Endodermal cell (in vitro differentiated cells): ENCODE data around the gene RHOH. TPM values are rescaled to one million over a fixed set of nuclear protein-coding genes. Genes with fewer than 3 reads are reported as not detected.

ENCODE experiments used
- DNase-seq: peaks from one replicate; pipeline ENCODE4 v3.0.0-alpha.2; 2017
- H3K27ac ChIP-seq: 2 replicates; pipeline ENCODE4 v1.5.1; 2013; ENCODE audit warnings: mild to moderate bottlenecking, low read depth, low read length, moderate library complexity
- H3K27me3 ChIP-seq: 2 replicates; pipeline ENCODE4 v1.6.1; 2013; ENCODE audit warnings: mild to moderate bottlenecking, low read length, moderate library complexity; ENCODE audit not compliant: insufficient read depth, control insufficient read depth, poor library complexity, severe bottlenecking
- H3K36me3 ChIP-seq: 2 replicates; pipeline ENCODE4 v1.7.0; 2013; ENCODE audit warnings: mild to moderate bottlenecking, low read length, moderate library complexity; ENCODE audit not compliant: control insufficient read depth, insufficient read depth
- H3K4me1 ChIP-seq: one replicate; pipeline ENCODE4 v1.7.0; 2013; ENCODE audit warnings: low read length; ENCODE audit not compliant: control insufficient read depth, insufficient read depth
- H3K4me3 ChIP-seq: 2 replicates; pipeline ENCODE4 v1.5.1; 2013; ENCODE audit warnings: mild to moderate bottlenecking, low read length, moderate library complexity
- H3K9ac ChIP-seq: 2 replicates; pipeline ENCODE4 v1.6.1; 2013; ENCODE audit warnings: mild to moderate bottlenecking, low read length, moderate library complexity; ENCODE audit not compliant: poor library complexity, severe bottlenecking; ENCODE audit errors: extremely low read depth
- H3K9me3 ChIP-seq: 2 replicates; pipeline ENCODE4 v1.6.1; 2013; ENCODE audit warnings: mild to moderate bottlenecking, low read length, moderate library complexity; ENCODE audit not compliant: control insufficient read depth
- H3K27ac Mint-ChIP-seq: 2 replicates; pipeline ENCODE4 v1.8.0; 2020; ENCODE audit warnings: mixed read lengths
- H3K27me3 Mint-ChIP-seq: 2 replicates; pipeline ENCODE4 v1.8.0; 2021; ENCODE audit warnings: mild to moderate bottlenecking, mixed read lengths; ENCODE audit not compliant: insufficient read depth
- H3K36me3 Mint-ChIP-seq: 2 replicates; pipeline ENCODE4 v1.8.0; 2020; ENCODE audit warnings: low read depth, mixed read lengths
- H3K4me1 Mint-ChIP-seq: 2 replicates; pipeline ENCODE4 v1.8.0; 2020; ENCODE audit warnings: mixed read lengths
- H3K4me3 Mint-ChIP-seq: 2 replicates; pipeline ENCODE4 v1.8.0; 2020; ENCODE audit warnings: mild to moderate bottlenecking, moderate library complexity, mixed read lengths
- H3K9me3 Mint-ChIP-seq: 2 replicates; pipeline ENCODE4 v1.8.0; 2020; ENCODE audit warnings: mild to moderate bottlenecking, mixed read lengths
- WGBS, 2 experiments: methylation state at CpG; one replicate each; pipeline versions ENCODE4 v1.1.5 to v1.1.7; 2013; ENCODE audit warnings: missing lambda C conversion rate in 2 of 2, mixed read lengths in 1 of 2; ENCODE audit not compliant: insufficient coverage in 1 of 2, insufficient read length in 1 of 2; 5-methylcytosine and 5-hydroxymethylcytosine counted together
- total RNA-seq, 2 donors: library from RNA; stranded (reverse); fragmentation: NEBNext Ultra II Directional in 1 of 2; extraction: Animal tissue kit (Norgen Biotek cat#: 25700) in 1 of 2; gene quantifications; 2 replicates in 1 of 2; 3 replicates in 1 of 2; pipeline ENCODE4 v1.2.1, GENCODE V29; 2021
- TF ChIP-seq, protein P1 (sequence below): fragments of 200-600 bp; sonication (generic); conservative IDR thresholded peaks from 2 replicates; pipeline ENCODE4 v1.5.0; 2021; ENCODE audit warnings: antibody characterized with exemption, mild to moderate bottlenecking

RHOH gene
- total RNA-seq, 2 donors from 2014 or later = 2.9 to 9.4 TPM

GRCh38 chr4:40193016-40193571, 3.7 kb upstream of the RHOH start:
- Histone ChIP-seq H3K36me3 (no peaks in the 10 kb centered on the region), H3K27me3 (no peaks in the 10 kb centered on the region), H3K27ac (no peak overlapping the region), H3K9me3 (no peaks in the 10 kb centered on the region), H3K9ac (no peak overlapping the region), H3K4me3 (no peak overlapping the region), H3K4me1 (peaks cover 11% of the 10 kb centered on the region)
- peaks cover 59% of the 10 kb centered on the region for H3K4me1 Mint-ChIP-seq
- TF ChIP-seq, protein P1, sequence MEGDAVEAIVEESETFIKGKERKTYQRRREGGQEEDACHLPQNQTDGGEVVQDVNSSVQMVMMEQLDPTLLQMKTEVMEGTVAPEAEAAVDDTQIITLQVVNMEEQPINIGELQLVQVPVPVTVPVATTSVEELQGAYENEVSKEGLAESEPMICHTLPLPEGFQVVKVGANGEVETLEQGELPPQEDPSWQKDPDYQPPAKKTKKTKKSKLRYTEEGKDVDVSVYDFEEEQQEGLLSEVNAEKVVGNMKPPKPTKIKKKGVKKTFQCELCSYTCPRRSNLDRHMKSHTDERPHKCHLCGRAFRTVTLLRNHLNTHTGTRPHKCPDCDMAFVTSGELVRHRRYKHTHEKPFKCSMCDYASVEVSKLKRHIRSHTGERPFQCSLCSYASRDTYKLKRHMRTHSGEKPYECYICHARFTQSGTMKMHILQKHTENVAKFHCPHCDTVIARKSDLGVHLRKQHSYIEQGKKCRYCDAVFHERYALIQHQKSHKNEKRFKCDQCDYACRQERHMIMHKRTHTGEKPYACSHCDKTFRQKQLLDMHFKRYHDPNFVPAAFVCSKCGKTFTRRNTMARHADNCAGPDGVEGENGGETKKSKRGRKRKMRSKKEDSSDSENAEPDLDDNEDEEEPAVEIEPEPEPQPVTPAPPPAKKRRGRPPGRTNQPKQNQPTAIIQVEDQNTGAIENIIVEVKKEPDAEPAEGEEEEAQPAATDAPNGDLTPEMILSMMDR = no peak
- no peak for DNase-seq
- peak overlapping the region; percentile 45 for H3K27ac Mint-ChIP-seq
- H3K4me3 Mint-ChIP-seq = no peak overlapping the region
- H3K9me3 Mint-ChIP-seq = no peaks in the 10 kb centered on the region
- no peaks in the 10 kb centered on the region for H3K36me3 Mint-ChIP-seq
- 64 to 83% methylated on average over 1 to 6 of the region's 11 CpGs for WGBS, 2 experiments
- no peaks in the 10 kb centered on the region for H3K27me3 Mint-ChIP-seq

- no peak overlapping the region for H3K9ac ChIP-seq
- H3K9me3 Mint-ChIP-seq = no peaks in the 10 kb centered on the region
- H3K9me3 ChIP-seq = no peaks in the 10 kb centered on the region
- peaks cover 64% of the 10 kb centered on the region for H3K4me1 Mint-ChIP-seq
- no peak for DNase-seq
- no peaks in the 10 kb centered on the region for H3K36me3 ChIP-seq
- TF ChIP-seq, protein P1 = no peak
- no peak overlapping the region for H3K27ac ChIP-seq
- H3K27me3 ChIP-seq = no peaks in the 10 kb centered on the region
- H3K4me3 ChIP-seq = no peak overlapping the region
- H3K4me3 Mint-ChIP-seq = no peak overlapping the region
- H3K27me3 Mint-ChIP-seq = no peaks in the 10 kb centered on the region
- peaks cover 11% of the 10 kb centered on the region for H3K4me1 ChIP-seq
- 92 to 96% methylated on average over 3 to 7 of the region's 7 CpGs for WGBS, 2 experiments
- no peaks in the 10 kb centered on the region for H3K36me3 Mint-ChIP-seq
- H3K27ac Mint-ChIP-seq = no peak overlapping the region
Observed at GRCh38 chr4:40193578-40193977, 3.3 kb upstream of the RHOH start.

DNA sequence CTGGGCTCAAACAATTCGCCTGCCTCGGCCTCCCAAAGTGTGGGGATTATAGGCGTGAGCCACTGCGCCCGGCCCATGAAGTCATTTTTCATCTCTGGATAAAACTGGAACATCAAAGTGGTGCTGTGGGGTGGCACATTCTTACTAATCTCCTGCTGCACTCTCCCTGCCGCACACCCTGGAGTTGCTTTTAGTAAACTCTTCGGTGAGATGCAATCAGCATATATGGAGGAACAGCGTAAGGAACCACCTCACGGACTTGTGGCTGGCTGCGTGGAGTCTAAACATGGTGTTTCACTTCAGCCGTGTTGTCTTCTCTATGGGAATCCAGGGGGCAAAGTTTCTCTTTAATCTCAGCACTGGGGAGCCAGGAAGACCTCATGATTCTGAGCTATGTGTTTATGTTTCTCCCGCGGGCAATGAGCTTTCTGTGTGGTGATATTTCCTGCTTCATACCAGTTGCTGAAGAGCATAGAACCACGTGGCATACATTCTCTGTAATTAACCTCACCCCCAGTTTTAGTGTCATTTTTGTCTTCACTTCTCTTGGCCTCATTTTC, 2.1 kb upstream of the RHOH start:
- TF ChIP-seq, protein P1 = no peak
- no peaks in the 10 kb centered on the region for H3K36me3 Mint-ChIP-seq
- Histone ChIP-seq H3K36me3 (no peaks in the 10 kb centered on the region), H3K4me1 (peaks cover 11% of the 10 kb centered on the region), H3K9me3 (no peaks in the 10 kb centered on the region), H3K4me3 (no peak overlapping the region), H3K27ac (no peak overlapping the region), H3K27me3 (no peaks in the 10 kb centered on the region), H3K9ac (no peak overlapping the region)
- peaks cover 75% of the 10 kb centered on the region for H3K4me1 Mint-ChIP-seq
- no peaks in the 10 kb centered on the region for H3K9me3 Mint-ChIP-seq
- no peak overlapping the region for H3K27ac Mint-ChIP-seq
- DNase-seq = no peak
- 90 to 93% methylated on average over 13 to 14 of the region's 14 CpGs for WGBS, 2 experiments
- H3K4me3 Mint-ChIP-seq = no peak overlapping the region
- H3K27me3 Mint-ChIP-seq = no peaks in the 10 kb centered on the region
